HG02588 (cell line): ENCODE measurements around the gene LRFN2.

ENCODE experiments used
- ATAC-seq: cut with Tn5 transposase; IDR thresholded peaks from one replicate; pipeline ENCODE4 v1.9.1; 2021; ENCODE audit warnings: mild to moderate bottlenecking, moderate library complexity; ENCODE audit not compliant: unreplicated experiment

Gene LRFN2

DNA sequence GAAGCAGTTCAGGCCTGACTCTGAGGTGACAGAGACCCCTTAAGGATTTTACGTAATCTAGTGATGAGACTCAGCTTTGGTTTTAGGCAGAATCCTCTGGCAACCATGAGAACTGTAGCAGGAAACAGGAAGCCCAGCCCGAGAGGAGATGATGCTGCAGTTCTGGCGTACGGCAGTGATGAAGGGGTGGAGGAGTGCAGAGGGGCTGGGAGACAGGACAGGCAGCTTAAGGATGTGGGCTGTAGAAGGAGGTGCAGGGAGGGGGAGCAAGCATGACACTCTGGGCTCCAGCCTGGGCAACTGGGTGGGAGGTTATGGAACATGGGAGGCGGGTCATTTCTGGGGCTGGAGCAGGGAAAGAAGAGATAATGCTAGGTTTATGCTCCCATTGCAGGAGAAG lies 67.1 kb downstream of the LRFN2 start:
- no peak for ATAC-seq

DNA sequence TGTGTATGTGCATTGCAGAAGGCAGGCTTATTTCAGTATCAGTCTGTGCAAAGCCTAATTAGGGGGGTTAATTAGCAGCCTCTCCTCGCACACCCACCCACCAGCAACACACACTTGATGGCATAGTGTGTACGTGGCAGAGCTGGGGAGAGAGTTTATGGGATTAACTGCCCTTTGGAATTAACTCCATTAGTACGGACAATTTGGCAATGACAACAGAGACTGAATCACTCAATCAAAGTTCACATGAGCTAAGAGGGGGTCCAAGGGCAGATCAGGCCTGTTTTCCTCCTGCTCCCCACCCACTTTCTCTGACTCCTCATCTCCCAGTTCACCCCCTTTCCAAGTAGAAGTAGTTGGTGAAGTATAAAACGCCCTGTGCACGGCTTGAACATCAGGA lies 69.5 kb downstream of the LRFN2 start:
- ATAC-seq = no peak

- ATAC-seq = no peak
Measured at GRCh38 chr6:40516429-40516828, 70.7 kb downstream of the LRFN2 start.

GRCh38 chr6:40512340-40512739 lies 74.8 kb downstream of the LRFN2 start:
- no peak for ATAC-seq

DNA sequence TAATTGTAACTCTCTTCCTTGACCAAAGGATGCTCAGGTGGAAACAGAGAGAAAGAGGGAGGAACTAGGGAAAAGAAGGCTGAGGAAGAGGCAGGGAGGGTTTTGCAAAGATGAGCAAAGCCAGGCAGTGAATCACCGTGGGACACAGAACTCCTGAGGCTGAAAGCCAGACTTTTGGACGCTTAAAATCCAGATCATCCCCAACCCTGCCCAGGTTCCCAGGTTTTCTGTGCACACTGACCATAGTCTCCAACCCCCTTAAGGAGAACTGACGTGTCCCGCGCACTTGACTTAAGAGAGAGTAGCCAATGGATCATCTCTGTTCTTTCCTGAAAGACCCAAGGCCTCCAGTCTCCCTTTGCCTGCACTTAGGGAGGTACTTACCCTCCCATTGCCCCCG lies 75.3 kb downstream of the LRFN2 start:
- ATAC-seq = no peak

DNA sequence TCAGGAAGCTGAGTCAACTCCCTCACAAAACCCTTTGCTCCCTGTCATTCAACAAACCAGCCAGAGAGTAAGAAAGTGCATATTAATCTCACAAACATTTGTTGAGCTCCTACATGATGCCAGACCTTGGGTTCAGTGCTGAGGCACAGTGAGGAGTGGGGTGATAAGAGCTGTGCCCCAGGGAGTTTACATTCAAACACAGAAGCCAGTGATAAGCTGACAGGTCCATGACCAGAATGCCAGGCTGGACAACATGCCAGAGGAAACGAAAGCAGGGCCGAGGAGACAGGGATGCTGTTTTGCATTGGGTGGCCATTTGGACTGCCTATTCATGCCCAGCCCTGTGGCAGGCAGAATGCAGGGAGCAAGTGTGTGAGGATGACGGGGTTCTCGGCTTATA lies 76.7 kb downstream of the LRFN2 start:
- no peak for ATAC-seq

DNA sequence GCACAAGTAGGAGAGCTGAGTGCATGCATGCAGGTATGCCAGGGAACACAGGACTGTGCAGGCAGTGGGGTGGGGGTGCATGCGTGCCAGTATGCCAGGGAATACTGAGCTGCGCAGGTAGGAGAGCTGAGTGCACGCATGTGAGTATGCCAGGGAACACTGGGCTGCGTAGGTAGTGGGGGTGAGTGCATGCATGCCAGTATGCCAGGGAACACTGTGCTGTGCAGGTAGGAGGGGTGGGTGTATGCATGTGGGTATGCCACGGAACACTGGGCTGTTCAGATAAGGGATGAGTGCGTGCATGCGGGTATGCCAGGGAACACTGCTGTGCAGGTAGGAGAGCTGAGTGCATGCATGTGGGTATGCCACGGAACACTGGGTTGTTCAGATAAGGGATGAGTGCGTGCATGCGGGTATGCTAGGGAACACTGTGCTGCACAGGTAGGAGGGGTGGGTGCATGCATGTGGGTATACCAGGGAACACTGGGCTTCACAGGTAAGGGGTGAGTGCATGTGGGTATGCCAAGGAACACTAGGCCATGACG lies 77.4 kb downstream of the LRFN2 start:
- no peak for ATAC-seq

GRCh38 chr6:40509086-40509485 lies 78.1 kb downstream of the LRFN2 start:
- no peak for ATAC-seq

GRCh38 chr6:40506954-40507353 lies 80.2 kb downstream of the LRFN2 start:
- no peak for ATAC-seq

GRCh38 chr6:40505191-40505810 lies 81.9 kb downstream of the LRFN2 start:
- ATAC-seq = no peak

DNA sequence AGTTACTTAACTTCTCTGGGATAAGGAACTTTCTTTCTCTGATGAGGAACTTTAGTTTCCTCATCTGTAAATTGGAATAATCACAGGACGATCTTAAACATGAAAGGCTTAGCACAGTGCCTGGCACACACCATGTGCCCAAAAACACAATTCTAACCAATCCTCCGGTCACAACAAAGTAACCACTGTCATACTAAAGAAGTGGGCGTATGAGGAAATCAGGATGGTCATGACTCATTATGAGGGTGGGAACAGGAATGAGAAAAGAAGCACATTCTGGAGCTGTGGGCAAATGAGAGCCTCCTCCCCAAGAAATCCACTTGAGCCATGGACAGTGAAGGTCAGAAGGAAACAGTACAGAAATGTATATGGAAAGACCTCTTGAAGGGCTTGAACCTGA lies 82.9 kb downstream of the LRFN2 start:
- no peak for ATAC-seq

- no peak for ATAC-seq
Measured at GRCh38 chr6:40500227-40500626, 86.9 kb downstream of the LRFN2 start.

GRCh38 chr6:40499215-40499614 lies 87.9 kb downstream of the LRFN2 start:
- ATAC-seq = no peak

- no peak for ATAC-seq
Measured at GRCh38 chr6:40498148-40498547, 89.0 kb downstream of the LRFN2 start.

DNA sequence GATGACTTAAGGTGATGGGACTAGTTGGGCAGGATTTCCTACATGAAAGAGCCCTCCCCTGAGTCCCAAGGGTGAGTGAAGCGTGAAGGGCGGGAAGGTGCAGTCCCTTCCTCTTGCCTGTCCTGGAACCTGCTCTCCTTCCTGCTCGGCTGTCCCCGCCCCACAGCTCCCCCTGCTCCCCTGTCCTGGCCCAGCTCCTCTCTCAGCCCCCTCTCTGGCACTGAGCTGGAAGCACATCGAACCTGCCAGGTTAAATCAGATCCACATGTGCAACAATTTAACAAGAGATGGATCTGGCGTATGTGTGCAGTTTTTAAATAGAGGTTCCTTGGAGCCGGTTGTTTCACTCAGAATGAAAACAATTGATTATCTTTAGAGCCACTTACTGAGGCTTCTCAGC lies 95.0 kb downstream of the LRFN2 start:
- ATAC-seq = no peak

DNA sequence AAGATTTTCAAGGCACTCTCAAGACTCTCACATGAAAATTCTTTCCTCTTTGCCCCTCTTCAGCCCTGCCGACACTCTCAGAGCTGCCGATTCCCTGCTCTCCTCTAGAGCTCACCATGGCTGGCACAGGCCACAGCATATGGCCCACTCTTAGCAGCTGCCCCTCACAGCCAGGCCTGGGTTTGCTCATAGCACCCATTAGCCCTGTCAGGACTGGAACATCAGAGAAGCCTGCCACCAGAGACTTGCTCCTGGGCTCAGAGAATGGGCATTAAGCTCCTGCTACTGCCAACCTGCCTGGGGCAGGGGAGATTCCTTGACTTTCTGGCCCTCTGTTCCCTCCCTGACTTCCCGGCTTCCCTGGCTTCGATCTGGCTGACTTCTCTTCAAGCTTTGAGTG lies 96.7 kb downstream of the LRFN2 start:
- ATAC-seq = no peak

GRCh38 chr6:40489798-40490197 lies 97.4 kb downstream of the LRFN2 start:
- ATAC-seq = no peak

- no peak for ATAC-seq
Measured at GRCh38 chr6:40486576-40486975, 100.6 kb downstream of the LRFN2 start.

GRCh38 chr6:40485795-40486194 lies 101.4 kb downstream of the LRFN2 start:
- no peak for ATAC-seq

GRCh38 chr6:40485300-40485699 lies 101.9 kb downstream of the LRFN2 start:
- no peak for ATAC-seq

- no peak for ATAC-seq
Measured at GRCh38 chr6:40484066-40484465, 103.1 kb downstream of the LRFN2 start.

- no peak for ATAC-seq
Measured at GRCh38 chr6:40482532-40482931, 104.6 kb downstream of the LRFN2 start.

DNA sequence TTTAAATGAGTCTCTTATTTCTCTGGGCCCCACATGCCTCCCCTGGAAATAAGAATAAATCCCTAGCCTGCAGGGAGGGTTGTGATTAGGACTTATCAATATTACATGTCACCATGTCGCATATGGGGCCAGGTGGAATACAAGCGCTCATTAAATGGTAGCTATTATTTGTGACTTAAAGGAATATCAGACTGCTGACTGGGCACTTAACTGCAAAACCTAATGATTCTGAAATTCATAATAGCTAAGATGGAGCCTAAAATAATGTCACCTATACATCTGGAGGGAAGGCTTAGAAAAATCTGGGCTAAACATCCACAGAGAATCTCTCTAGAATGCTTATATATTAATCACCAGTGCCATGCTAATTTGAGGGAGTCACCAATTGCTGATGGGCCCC lies 106.5 kb downstream of the LRFN2 start:
- ATAC-seq = no peak
